ENCODE measurements around the gene PPP2R5E.
"Not testable (repeated sequence)": the region's sequence is repeated elsewhere in the genome, so short reads cannot be mapped to it uniquely, and the experiment has no call there.

Gene PPP2R5E

GRCh38 chr14:63523735-63524426 lies 19.3 kb downstream of the PPP2R5E start:
- Histone ChIP-seq H3K36me3 (ENCODE audit: control insufficient read depth in 5 of 5, insufficient read depth in 5 of 5, low read length in 5 of 5) (peaks cover 0 to 4% (median 0%) of the 10 kb centered on the region in 5 donors), H3K9me3 (ENCODE audit: control insufficient read depth in 5 of 5, low read length in 5 of 5) (no peaks in the 10 kb centered on the region), H3K27ac (ENCODE audit: low read depth, low read length) (no peak overlapping the region), H3K9ac (ENCODE audit: low read length in 5 of 5) (no peak overlapping the region), H3K4me3 (ENCODE audit: low read depth in 1 of 5, low read length in 5 of 5) (no peak overlapping the region), H3K4me1 (ENCODE audit: control insufficient read depth in 5 of 5, insufficient read depth in 5 of 5, low read length in 5 of 5) (peaks cover 0 to 8% (median 0%) of the 10 kb centered on the region in 5 donors), H3K27me3 (ENCODE audit: control insufficient read depth in 5 of 5, insufficient read depth in 4 of 5, low read length in 5 of 5) (no peaks in the 10 kb centered on the region)

- not testable (repeated sequence) for H3K27ac ChIP-seq (ENCODE audit: low read depth, low read length); H3K36me3 ChIP-seq (ENCODE audit: control insufficient read depth in 5 of 5, insufficient read depth in 5 of 5, low read length in 5 of 5); H3K27me3 ChIP-seq (ENCODE audit: control insufficient read depth in 5 of 5, insufficient read depth in 4 of 5, low read length in 5 of 5); H3K9ac ChIP-seq (ENCODE audit: low read length in 5 of 5); H3K4me1 ChIP-seq (ENCODE audit: control insufficient read depth in 5 of 5, insufficient read depth in 5 of 5, low read length in 5 of 5); H3K4me3 ChIP-seq (ENCODE audit: low read depth in 1 of 5, low read length in 5 of 5); H3K9me3 ChIP-seq (ENCODE audit: control insufficient read depth in 5 of 5, low read length in 5 of 5)
Measured at GRCh38 chr14:63522511-63522910, 20.7 kb downstream of the PPP2R5E start.

GRCh38 chr14:63517354-63517753 lies 25.8 kb downstream of the PPP2R5E start:
- Histone ChIP-seq H3K36me3 (ENCODE audit: control insufficient read depth in 5 of 5, insufficient read depth in 5 of 5, low read length in 5 of 5) (peaks cover 0 to 4% (median 0%) of the 10 kb centered on the region in 5 donors), H3K9ac (ENCODE audit: low read length in 5 of 5) (no peak overlapping the region), H3K27ac (ENCODE audit: low read depth, low read length) (no peak overlapping the region), H3K9me3 (ENCODE audit: control insufficient read depth in 5 of 5, low read length in 5 of 5) (no peaks in the 10 kb centered on the region), H3K4me3 (ENCODE audit: low read depth in 1 of 5, low read length in 5 of 5) (no peak overlapping the region), H3K4me1 (ENCODE audit: control insufficient read depth in 5 of 5, insufficient read depth in 5 of 5, low read length in 5 of 5) (peaks cover 0 to 8% (median 3%) of the 10 kb centered on the region in 5 donors), H3K27me3 (ENCODE audit: control insufficient read depth in 5 of 5, insufficient read depth in 4 of 5, low read length in 5 of 5) (no peaks in the 10 kb centered on the region)

- Histone ChIP-seq H3K9ac (ENCODE audit: low read length in 5 of 5) (no peak overlapping the region), H3K4me1 (ENCODE audit: control insufficient read depth in 5 of 5, insufficient read depth in 5 of 5, low read length in 5 of 5) (peaks cover 0 to 8% (median 3%) of the 10 kb centered on the region in 5 donors), H3K4me3 (ENCODE audit: low read depth in 1 of 5, low read length in 5 of 5) (no peak overlapping the region), H3K27ac (ENCODE audit: low read depth, low read length) (no peak overlapping the region), H3K9me3 (ENCODE audit: control insufficient read depth in 5 of 5, low read length in 5 of 5) (no peaks in the 10 kb centered on the region), H3K27me3 (ENCODE audit: control insufficient read depth in 5 of 5, insufficient read depth in 4 of 5, low read length in 5 of 5) (no peaks in the 10 kb centered on the region), H3K36me3 (ENCODE audit: control insufficient read depth in 5 of 5, insufficient read depth in 5 of 5, low read length in 5 of 5) (peaks cover 0 to 3% (median under 1%) of the 10 kb centered on the region in 5 donors)
Measured at GRCh38 chr14:63515240-63515639, 27.9 kb downstream of the PPP2R5E start.

- peaks cover 0 to 4% (median 2%) of the 10 kb centered on the region in 5 donors for H3K36me3 ChIP-seq (ENCODE audit: control insufficient read depth in 5 of 5, insufficient read depth in 5 of 5, low read length in 5 of 5)
- H3K4me1 ChIP-seq (ENCODE audit: control insufficient read depth in 5 of 5, insufficient read depth in 5 of 5, low read length in 5 of 5): peaks cover 0 to 8% (median 3%) of the 10 kb centered on the region in 5 donors
- no peak overlapping the region for H3K4me3 ChIP-seq (ENCODE audit: low read depth in 1 of 5, low read length in 5 of 5)
- no peak overlapping the region for H3K9ac ChIP-seq (ENCODE audit: low read length in 5 of 5)
- H3K27ac ChIP-seq (ENCODE audit: low read depth, low read length): no peak overlapping the region
- no peaks in the 10 kb centered on the region for H3K27me3 ChIP-seq (ENCODE audit: control insufficient read depth in 5 of 5, insufficient read depth in 4 of 5, low read length in 5 of 5)
- H3K9me3 ChIP-seq (ENCODE audit: control insufficient read depth in 5 of 5, low read length in 5 of 5): no peaks in the 10 kb centered on the region
Measured at GRCh38 chr14:63513756-63514155, 29.4 kb downstream of the PPP2R5E start.

- Histone ChIP-seq H3K27ac (ENCODE audit: low read depth, low read length) (no peak overlapping the region), H3K4me3 (ENCODE audit: low read depth in 1 of 5, low read length in 5 of 5) (no peak overlapping the region), H3K9me3 (ENCODE audit: control insufficient read depth in 5 of 5, low read length in 5 of 5) (no peaks in the 10 kb centered on the region)
Measured at GRCh38 chr14:63512861-63513260, 30.3 kb downstream of the PPP2R5E start.

GRCh38 chr14:63510538-63510937 lies 32.6 kb downstream of the PPP2R5E start:
- Histone ChIP-seq H3K9me3 (ENCODE audit: control insufficient read depth in 5 of 5, low read length in 5 of 5) (peaks cover 0 to 2% (median 0%) of the 10 kb centered on the region in 5 donors), H3K9ac (ENCODE audit: low read length in 5 of 5) (no peak overlapping the region), H3K4me1 (ENCODE audit: control insufficient read depth in 5 of 5, insufficient read depth in 5 of 5, low read length in 5 of 5) (peaks cover 0 to 7% (median 3%) of the 10 kb centered on the region in 5 donors), H3K27ac (ENCODE audit: low read depth, low read length) (no peak overlapping the region), H3K27me3 (ENCODE audit: control insufficient read depth in 5 of 5, insufficient read depth in 4 of 5, low read length in 5 of 5) (no peaks in the 10 kb centered on the region), H3K4me3 (ENCODE audit: low read depth in 1 of 5, low read length in 5 of 5) (no peak overlapping the region), H3K36me3 (ENCODE audit: control insufficient read depth in 5 of 5, insufficient read depth in 5 of 5, low read length in 5 of 5) (peaks cover 0 to 8% (median 3%) of the 10 kb centered on the region in 5 donors)

More at GRCh38 chr14:63512861-63513260, 30.3 kb downstream of the PPP2R5E start:
- Histone ChIP-seq H3K27me3 (ENCODE audit: control insufficient read depth in 5 of 5, insufficient read depth in 4 of 5, low read length in 5 of 5) (no peaks in the 10 kb centered on the region), H3K4me1 (ENCODE audit: control insufficient read depth in 5 of 5, insufficient read depth in 5 of 5, low read length in 5 of 5) (peaks cover 0 to 8% (median 3%) of the 10 kb centered on the region in 5 donors), H3K9ac (ENCODE audit: low read length in 5 of 5) (no peak overlapping the region), H3K36me3 (ENCODE audit: control insufficient read depth in 5 of 5, insufficient read depth in 5 of 5, low read length in 5 of 5) (peaks cover 0 to 4% (median 2%) of the 10 kb centered on the region in 5 donors)

GRCh38 chr14:63508033-63508432 lies 35.1 kb downstream of the PPP2R5E start:
- no peak overlapping the region for H3K4me3 ChIP-seq (ENCODE audit: low read depth in 1 of 5, low read length in 5 of 5)
- peaks cover 0 to 8% (median 3%) of the 10 kb centered on the region in 5 donors for H3K36me3 ChIP-seq (ENCODE audit: control insufficient read depth in 5 of 5, insufficient read depth in 5 of 5, low read length in 5 of 5)
- H3K9ac ChIP-seq (ENCODE audit: low read length in 5 of 5): no peak overlapping the region
- peaks cover 0 to 2% (median 0%) of the 10 kb centered on the region in 5 donors for H3K9me3 ChIP-seq (ENCODE audit: control insufficient read depth in 5 of 5, low read length in 5 of 5)
- H3K4me1 ChIP-seq (ENCODE audit: control insufficient read depth in 5 of 5, insufficient read depth in 5 of 5, low read length in 5 of 5): no peaks in the 10 kb centered on the region
- no peaks in the 10 kb centered on the region for H3K27me3 ChIP-seq (ENCODE audit: control insufficient read depth in 5 of 5, insufficient read depth in 4 of 5, low read length in 5 of 5)
- H3K27ac ChIP-seq (ENCODE audit: low read depth, low read length): no peak overlapping the region

- Histone ChIP-seq H3K9ac (ENCODE audit: low read length in 5 of 5) (no peak overlapping the region), H3K4me1 (ENCODE audit: control insufficient read depth in 5 of 5, insufficient read depth in 5 of 5, low read length in 5 of 5) (peaks cover 0 to 4% (median 0%) of the 10 kb centered on the region in 5 donors), H3K27ac (ENCODE audit: low read depth, low read length) (no peak overlapping the region), H3K4me3 (ENCODE audit: low read depth in 1 of 5, low read length in 5 of 5) (no peak overlapping the region), H3K36me3 (ENCODE audit: control insufficient read depth in 5 of 5, insufficient read depth in 5 of 5, low read length in 5 of 5) (peaks cover 0 to 4% (median 0%) of the 10 kb centered on the region in 5 donors), H3K9me3 (ENCODE audit: control insufficient read depth in 5 of 5, low read length in 5 of 5) (peaks cover 0 to 2% (median 0%) of the 10 kb centered on the region in 5 donors), H3K27me3 (ENCODE audit: control insufficient read depth in 5 of 5, insufficient read depth in 4 of 5, low read length in 5 of 5) (no peaks in the 10 kb centered on the region)
Measured at GRCh38 chr14:63504648-63505047, 38.5 kb downstream of the PPP2R5E start.

GRCh38 chr14:63501429-63501828 lies 41.7 kb downstream of the PPP2R5E start:
- no peak overlapping the region for H3K4me3 ChIP-seq (ENCODE audit: low read depth in 1 of 5, low read length in 5 of 5)
- H3K9me3 ChIP-seq (ENCODE audit: control insufficient read depth in 5 of 5, low read length in 5 of 5): no peaks in the 10 kb centered on the region
- H3K36me3 ChIP-seq (ENCODE audit: control insufficient read depth in 5 of 5, insufficient read depth in 5 of 5, low read length in 5 of 5): no peaks in the 10 kb centered on the region
- H3K27ac ChIP-seq (ENCODE audit: low read depth, low read length): no peak overlapping the region
- peaks cover 0 to 5% (median 0%) of the 10 kb centered on the region in 5 donors for H3K4me1 ChIP-seq (ENCODE audit: control insufficient read depth in 5 of 5, insufficient read depth in 5 of 5, low read length in 5 of 5)
- H3K9ac ChIP-seq (ENCODE audit: low read length in 5 of 5): no peak overlapping the region
- H3K27me3 ChIP-seq (ENCODE audit: control insufficient read depth in 5 of 5, insufficient read depth in 4 of 5, low read length in 5 of 5): no peaks in the 10 kb centered on the region

Data from subcutaneous abdominal adipose tissue (tissue), 5 donors.